HG03520 (cell line): Measurements from ENCODE around the gene UACA.

Experiments used
- ATAC-seq: cut with Tn5 transposase; IDR thresholded peaks from one replicate; pipeline ENCODE4 v1.9.1; 2021; ENCODE audit warnings: mild to moderate bottlenecking, moderate library complexity; ENCODE audit not compliant: unreplicated experiment

Gene UACA

GRCh38 chr15:70710714-70711113 lies 52.6 kb downstream of the UACA start:
- no peak for ATAC-seq

- ATAC-seq: no peak
These were observed 54.5 kb downstream of the UACA start for GRCh38 chr15:70708839-70709238.

GRCh38 chr15:70707686-70708300 lies 55.6 kb downstream of the UACA start:
- no peak for ATAC-seq

GRCh38 chr15:70704731-70705130 lies 58.6 kb downstream of the UACA start:
- ATAC-seq: no peak

GRCh38 chr15:70704166-70704565 lies 59.2 kb downstream of the UACA start:
- no peak for ATAC-seq

GRCh38 chr15:70703096-70703878 lies 60.1 kb downstream of the UACA start:
- no peak for ATAC-seq

GRCh38 chr15:70702584-70702983 lies 60.8 kb downstream of the UACA start:
- no peak for ATAC-seq

- ATAC-seq: no peak
These were observed 61.3 kb downstream of the UACA start for GRCh38 chr15:70701891-70702568.

- ATAC-seq: no peak
These were observed 62.2 kb downstream of the UACA start for GRCh38 chr15:70701171-70701570.

GRCh38 chr15:70699890-70700289 lies 63.5 kb downstream of the UACA start:
- ATAC-seq: no peak

GRCh38 chr15:70698836-70699390 lies 64.4 kb downstream of the UACA start:
- no peak for ATAC-seq

- no peak for ATAC-seq
These were observed 64.9 kb downstream of the UACA start for GRCh38 chr15:70698426-70698825.

- no peak for ATAC-seq
These were observed 72.7 kb downstream of the UACA start for GRCh38 chr15:70690491-70691276.

- no peak for ATAC-seq
These were observed 73.3 kb downstream of the UACA start for GRCh38 chr15:70690021-70690420.

- no peak for ATAC-seq
These were observed 75.9 kb downstream of the UACA start for GRCh38 chr15:70687482-70687881.

GRCh38 chr15:70680817-70681216 lies 82.5 kb downstream of the UACA start:
- ATAC-seq: no peak

- ATAC-seq: no peak
These were observed 83.5 kb downstream of the UACA start for GRCh38 chr15:70679919-70680231.

GRCh38 chr15:70672081-70672480 lies 91.3 kb downstream of the UACA start:
- ATAC-seq: no peak

GRCh38 chr15:70670680-70671079 lies 92.7 kb downstream of the UACA start:
- no peak for ATAC-seq

- no peak for ATAC-seq
These were observed 93.2 kb downstream of the UACA start for GRCh38 chr15:70669966-70670658.
